Jurkat, Clone E6-1 (cell line): ENCODE data around the gene RANBP3L. TPM values are rescaled to one million over a fixed set of nuclear protein-coding genes. Genes with fewer than 3 reads are reported as not detected.
A peak's percentile ranks its signal among the peaks of the same experiment; 100 is the strongest.
"Not testable (repeated sequence)": the region's sequence is repeated elsewhere in the genome, so short reads cannot be mapped to it uniquely, and the experiment has no call there.

ENCODE experiments used
- DNase-seq: peaks from one replicate; pipeline ENCODE4 v3.0.0-alpha.2; 2011; ENCODE audit warnings: low read depth, low spot score
- H3K4me3 ChIP-seq: 2 replicates; pipeline ENCODE4 v1.5.1; 2011; ENCODE audit warnings: mild to moderate bottlenecking, low read length, control low read depth, moderate library complexity
- polyA plus RNA-seq: library from polyadenylated mRNA; unstranded; fragments of >200 nt; gene quantifications from one replicate; pipeline ENCODE4 v1.2.1, GENCODE V29; 2012; ENCODE audit warnings: missing spikeins; ENCODE audit not compliant: insufficient read length, insufficient read depth

RANBP3L gene
- not detected for polyA plus RNA-seq

- DNase-seq, result peak; percentile 10
- H3K4me3 ChIP-seq, result no peak within 1 kb of the TSS
Measured at GRCh38 chr5:36301858-36302603, at the start of gene RANBP3L. TSS of gene RANBP3L (minus strand) at chr5:36301902. CDS start at chr5:36301416, 486 bp downstream.

DNA sequence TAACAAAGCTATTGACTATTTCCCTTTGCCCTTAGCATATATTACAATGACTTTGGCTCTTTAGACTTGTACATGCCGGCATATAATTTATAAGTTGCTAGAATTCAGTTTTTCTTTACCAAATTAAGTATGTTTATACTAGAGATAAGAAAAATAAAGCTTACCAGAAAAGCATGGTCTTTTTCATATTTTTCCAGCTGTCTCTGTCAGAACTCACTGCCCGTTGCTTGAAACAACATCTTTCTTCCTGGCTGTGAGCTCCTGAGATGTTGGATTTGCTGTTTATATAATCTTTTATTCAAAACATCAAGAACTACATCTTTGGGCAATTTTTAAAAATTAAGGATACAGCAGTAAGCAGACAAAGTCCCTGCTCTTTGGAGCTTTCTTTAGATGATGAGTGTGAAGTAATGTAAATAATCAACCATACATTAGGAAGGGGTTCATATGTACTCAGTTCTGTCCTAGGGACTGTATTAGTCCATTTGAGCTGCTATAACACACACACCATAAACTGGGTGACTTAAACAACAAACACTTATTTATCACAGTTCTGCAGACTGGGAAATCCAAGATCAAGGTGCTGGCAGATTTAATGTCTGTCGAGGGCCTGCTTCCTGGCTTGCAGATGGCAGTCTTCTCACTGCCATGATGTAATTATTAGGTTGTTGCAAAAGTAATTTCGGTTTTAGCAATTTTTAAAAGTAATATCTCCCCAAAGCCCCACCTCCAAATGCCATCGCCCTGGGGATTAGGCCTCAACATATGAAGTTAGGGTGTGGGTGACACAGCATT, 45.4 kb upstream of the RANBP3L start:
- H3K4me3 ChIP-seq, result no peak overlapping the region
- DNase-seq, result no peak

- DNase-seq, result no peak
- no peak overlapping the region for H3K4me3 ChIP-seq
Measured at GRCh38 chr5:36344899-36345298, 43.2 kb upstream of the RANBP3L start.

DNA sequence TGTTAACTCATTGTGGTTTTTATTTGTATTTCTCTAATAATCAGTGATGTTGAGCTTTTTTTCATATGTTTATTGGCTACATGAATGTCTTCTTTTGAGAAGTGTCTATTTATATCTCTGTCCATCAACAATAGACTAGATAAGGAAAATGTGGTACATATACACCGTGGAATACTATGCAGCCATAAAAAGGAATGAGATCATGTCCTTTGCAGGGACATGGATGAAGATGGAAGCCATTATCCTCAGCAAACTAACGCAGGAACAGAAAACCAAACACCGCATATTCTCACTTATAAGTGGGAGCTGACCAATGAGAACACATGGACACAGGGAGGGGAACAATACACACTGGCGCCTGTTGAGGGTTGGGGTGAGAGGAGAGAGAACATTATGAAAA, 40.0 kb upstream of the RANBP3L start:
- not testable (repeated sequence) for DNase-seq, H3K4me3 ChIP-seq

GRCh38 chr5:36337597-36337996, 35.9 kb upstream of the RANBP3L start:
- no peak for DNase-seq
- H3K4me3 ChIP-seq, result no peak overlapping the region

- DNase-seq, result no peak
- no peak overlapping the region for H3K4me3 ChIP-seq
Measured at GRCh38 chr5:36334315-36334714, 32.6 kb upstream of the RANBP3L start.

DNA sequence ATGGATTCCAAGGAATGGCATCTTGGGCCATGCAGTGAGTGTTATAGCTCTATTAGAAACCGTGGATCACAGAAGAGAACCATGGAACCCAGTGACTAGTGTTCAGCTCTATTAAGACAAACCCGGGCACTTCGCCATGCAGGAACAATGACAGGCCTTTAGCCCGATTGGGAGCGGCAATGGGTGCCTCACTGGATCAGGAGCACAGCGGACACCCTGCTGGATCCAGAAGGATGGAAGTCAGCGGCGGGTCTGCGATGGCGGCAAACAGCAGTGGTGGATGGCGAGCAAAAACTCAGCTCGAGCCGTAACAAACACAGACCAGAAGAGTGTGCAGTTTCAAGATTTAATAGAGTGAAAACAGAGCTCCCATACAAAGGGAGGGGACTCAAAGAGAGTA, 31.0 kb upstream of the RANBP3L start:
- H3K4me3 ChIP-seq, DNase-seq: not testable (repeated sequence)

- H3K4me3 ChIP-seq, result no peak overlapping the region
- no peak for DNase-seq
Measured at GRCh38 chr5:36325196-36325595, 23.5 kb upstream of the RANBP3L start.

DNA sequence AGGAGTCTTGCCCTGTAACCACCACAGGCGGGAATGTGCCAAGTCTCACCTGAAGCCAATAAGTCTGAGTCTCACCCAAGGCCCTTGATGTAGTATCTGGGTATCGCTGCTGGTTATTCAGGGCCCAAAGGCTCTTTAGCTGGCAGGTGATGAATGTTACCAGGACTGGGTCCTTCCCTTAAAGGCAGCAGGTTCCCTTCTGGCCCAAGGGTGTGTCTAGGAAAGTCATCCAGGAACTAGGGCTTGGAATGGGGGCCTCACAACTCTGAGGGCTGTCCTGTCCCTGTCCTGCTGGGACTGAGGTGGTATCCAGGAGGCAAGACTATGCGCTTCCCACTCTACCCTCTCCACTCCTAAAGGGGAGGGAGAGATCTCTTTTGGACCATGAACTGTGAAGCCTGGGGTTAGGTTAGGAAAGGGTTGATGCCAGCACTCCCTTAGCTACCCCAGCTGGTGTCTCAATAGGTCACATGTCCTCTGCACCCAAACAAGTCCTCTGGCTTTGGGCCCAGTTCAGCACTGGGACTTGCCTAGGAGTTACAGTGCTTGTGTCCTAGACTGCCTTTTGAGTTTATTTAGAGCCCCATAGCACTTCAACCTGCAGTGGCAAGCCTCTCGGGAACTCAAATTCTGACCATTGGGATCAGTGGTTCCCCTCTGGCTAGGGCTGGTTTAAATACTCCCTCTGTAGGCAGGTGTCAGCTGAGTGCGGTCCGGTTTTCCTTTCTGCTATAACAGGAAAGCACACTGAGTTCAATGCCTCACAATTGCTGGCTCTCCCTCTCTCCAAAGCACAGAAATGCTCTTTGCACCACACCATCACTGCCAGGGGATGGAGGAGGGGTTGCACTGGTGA, 22.5 kb upstream of the RANBP3L start:
- DNase-seq, result no peak
- no peak overlapping the region for H3K4me3 ChIP-seq

DNA sequence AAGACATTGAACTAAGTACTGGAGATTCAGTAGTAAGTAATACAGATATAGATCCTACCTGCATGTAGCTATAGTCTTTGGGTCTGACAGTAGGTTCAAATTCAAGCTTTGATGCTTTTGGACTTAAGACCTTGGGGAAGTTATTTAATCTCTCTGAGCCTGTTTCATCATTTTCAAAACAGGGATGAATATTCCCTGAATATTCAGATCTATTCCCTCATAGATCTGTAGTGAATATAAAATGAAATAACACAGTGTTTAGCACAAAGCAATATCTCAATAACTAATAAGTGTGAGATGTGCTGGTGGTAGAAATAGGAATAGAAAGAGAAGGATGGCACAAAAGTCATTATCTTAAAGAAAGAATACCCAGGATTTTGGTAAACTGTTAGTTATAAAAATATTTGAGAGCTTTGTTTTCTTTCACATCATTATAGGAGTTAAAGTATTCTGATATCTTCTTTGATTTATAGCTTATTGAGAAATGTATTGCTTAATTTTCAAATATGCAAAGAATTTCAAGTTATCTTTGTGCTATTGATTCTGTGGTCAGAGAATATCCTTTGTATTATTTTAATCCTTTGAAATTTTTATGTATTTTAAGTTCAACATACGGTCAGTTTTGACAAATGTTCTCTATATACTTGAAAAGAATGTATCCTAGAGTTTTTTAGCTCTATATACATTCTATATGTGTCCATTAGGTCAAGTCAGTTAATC, 11.4 kb upstream of the RANBP3L start:
- H3K4me3 ChIP-seq, result no peak overlapping the region
- DNase-seq, result no peak

DNA sequence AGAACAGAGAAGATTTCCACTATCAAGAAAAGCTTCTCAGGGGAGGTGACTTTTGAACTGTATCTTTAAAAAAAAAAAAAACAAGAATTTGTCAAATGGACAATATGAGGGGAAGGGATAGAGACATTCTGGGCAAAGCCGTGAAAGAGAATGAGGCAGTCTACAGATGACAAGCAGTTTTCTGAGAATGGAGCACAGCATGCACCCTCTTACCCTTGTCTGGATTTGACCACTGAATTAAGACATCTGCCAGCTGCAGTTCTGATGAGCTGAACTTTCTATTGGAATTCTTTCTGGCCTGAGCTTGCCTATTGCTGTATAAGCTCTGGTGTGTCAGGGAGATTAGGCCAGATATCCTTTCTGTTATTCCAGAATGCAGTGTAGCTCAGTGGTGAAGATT, 10.3 kb upstream of the RANBP3L start:
- H3K4me3 ChIP-seq, result no peak overlapping the region
- no peak for DNase-seq

- no peak for DNase-seq
- H3K4me3 ChIP-seq, result no peak overlapping the region
Measured at GRCh38 chr5:36310138-36310537, 8.4 kb upstream of the RANBP3L start.

DNA sequence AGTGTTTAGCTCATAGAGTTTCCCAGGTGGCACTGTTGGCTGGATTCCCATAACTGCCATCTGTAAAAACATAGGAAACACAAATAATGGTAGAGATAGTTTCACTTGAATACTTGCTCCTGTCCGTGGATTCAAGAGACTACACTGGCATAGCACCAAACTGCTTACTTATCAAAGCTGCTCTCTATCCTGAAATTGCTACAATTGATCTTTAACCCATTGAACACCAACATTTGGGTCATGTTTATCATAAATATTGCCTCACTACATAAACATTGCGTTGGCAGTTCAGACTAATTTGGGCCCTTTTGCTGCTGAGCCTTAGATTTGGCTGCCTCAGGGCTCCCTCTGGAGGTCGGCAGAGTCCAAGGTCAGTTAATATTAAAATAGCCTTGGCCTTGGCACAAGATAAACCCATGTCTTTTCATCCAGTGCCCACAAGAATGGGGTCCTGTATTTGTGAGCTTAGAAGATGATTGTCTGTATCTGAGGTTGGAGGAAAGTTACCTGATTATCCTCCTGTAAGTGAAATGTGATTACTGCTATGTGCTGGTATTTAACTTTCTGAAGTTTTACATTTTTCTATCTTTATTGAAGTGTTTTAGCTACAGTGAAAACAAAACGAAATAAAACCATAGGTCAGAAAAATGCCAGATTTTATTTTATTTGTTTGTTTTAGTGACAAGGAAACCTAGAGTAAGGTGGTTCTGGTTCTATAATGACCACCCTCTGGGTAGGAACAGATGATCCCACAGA, 4.0 kb upstream of the RANBP3L start:
- no peak overlapping the region for H3K4me3 ChIP-seq
- peak; percentile 12 for DNase-seq

DNA sequence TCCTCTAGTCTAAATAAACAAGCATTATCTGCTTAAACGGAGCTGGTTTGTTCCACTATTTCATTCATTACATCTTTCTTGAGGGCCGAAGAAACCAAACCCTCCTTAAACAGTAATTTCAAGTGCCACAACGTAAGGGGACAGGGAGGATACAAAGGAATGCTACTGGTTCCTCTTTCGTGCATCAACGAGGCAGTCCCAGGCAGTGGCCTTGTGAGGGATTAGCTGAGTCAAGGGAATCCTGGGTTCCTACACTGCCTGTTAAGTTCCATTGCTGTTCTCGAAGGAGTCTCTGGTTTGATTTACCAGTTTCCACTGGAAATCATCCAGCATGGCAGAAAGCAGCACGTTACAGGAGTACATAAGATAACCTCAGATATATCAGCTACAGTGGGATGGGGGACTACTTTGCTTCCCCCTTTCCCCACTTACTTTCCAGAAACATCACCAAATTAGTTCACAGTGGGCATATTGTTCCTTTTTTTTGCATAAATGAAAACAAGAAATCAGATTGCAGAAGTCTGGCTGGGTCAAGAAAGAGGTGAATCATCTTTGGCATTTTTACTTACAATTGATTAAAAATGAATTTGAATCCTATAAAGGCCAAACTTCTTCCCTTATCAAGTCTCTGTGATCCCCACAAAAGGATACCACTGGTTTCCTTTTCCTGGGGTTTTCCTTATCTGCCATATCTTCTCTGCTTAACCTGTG, 2.5 kb upstream of the RANBP3L start:
- H3K4me3 ChIP-seq, result no peak overlapping the region
- DNase-seq, result no peak

DNA sequence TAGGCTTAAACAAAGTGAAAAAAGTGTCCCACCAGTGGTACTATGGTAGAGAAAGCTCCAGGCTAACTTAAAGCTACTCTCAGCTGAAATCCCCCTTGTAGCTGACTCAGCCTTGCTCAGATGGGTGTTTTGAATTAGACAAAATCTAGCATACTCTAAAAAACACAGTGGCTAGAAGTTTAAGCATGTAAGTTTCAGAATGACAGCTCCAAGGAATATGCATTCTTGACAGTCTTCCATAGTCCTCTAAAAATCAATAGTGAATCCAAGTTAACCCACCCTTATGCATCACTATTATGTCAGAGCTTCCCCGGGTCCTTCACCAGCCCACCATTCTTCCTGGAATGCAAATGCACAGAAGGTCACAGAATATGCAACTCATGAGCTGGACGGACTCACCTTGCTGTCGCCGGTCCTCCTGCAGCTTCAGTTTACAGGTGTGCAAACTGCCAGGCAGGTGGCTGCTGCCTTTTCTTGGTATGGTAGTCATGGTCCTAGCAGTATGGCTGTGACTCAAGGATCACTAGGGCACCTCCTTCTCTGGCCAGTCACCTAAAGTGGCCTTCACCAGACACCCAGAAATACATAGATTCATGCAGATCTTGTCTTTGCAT, 668 bp downstream of the RANBP3L start:
- DNase-seq, result no peak
- no peak overlapping the region for H3K4me3 ChIP-seq

DNA sequence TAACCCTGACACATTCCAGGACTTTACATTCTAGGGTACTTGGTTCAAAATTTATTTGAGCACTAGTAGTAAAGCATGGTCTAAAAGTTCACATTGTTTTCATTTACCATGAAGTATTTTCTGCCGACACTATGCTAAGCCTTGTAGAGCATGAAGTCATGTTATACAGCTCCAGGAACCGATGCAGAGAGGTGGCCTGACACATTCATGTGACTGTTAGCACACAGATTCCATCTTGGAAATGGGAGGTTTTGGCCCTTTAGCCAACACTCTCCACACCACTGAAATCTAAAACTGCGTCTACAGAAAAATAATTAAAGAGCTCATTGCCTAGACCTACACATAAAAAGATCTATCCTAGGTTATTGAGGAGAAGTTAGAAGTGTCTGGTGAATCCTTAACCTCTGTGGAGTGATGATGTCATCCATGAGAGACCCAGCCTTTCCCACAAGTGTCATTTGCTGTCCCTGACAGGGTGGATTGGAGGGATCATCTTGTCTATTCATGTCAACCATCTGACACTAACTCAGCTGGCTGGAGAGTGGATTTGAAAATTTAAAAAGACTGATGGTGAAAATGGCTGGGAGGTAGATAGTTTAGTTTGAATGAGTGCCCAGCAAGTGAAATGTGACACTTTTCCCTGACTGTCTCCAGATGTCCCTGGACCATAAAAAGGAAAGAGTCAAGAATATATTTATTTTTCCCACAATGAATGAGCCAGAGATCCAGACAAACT, 1.3 kb downstream of the RANBP3L start:
- DNase-seq, result no peak
- no peak overlapping the region for H3K4me3 ChIP-seq

DNA sequence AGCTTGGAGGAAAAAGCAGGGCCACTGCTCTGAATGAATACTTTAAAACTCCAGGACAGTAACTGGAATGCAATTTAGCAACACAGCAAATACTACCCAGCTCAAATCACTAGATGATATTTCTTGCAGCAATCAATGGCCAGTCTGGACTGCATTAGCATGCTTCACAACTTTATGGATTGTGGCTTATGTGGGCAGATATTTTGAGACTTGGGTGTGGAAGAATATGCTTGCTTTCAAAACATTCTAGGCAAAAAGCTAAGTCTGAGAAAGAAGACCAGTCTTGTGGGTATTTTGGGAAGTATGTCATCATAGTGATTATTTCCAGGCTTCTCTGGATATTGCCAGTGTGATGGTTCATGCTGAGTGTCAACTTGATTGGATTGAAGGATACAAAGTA, 3.1 kb downstream of the RANBP3L start:
- no peak overlapping the region for H3K4me3 ChIP-seq
- DNase-seq, result no peak
